Natural killer cell (primary cell): ENCODE results near the gene MBD3L1. TPM values are rescaled to one million over a fixed set of nuclear protein-coding genes. Genes with fewer than 3 reads are reported as not detected.

Source experiments
- ATAC-seq, 3 donors: fragments of 150-1000 bp in 2 of 3; fragments of 200-7000 bp in 1 of 3; cut with Tn5 transposase; 1 replicate in 1 of 3; 2 replicates in 2 of 3; pipeline ENCODE4 v1.10.0; 2021; ENCODE audit warnings: mild to moderate bottlenecking in 2 of 3, moderate library complexity in 2 of 3
- DNase-seq, 2 donors: peaks; one replicate each; pipeline versions ENCODE4 v3.0.0 to v3.0.0-alpha.2; 2013 to 2021; ENCODE audit warnings: mixed read lengths in 1 of 2
- H3K27ac ChIP-seq: one replicate; pipeline ENCODE4 v1.5.1; 2013; ENCODE audit warnings: mild to moderate bottlenecking, low read length
- H3K27me3 ChIP-seq: one replicate; pipeline ENCODE4 v1.6.1; 2013; ENCODE audit warnings: low read length; ENCODE audit not compliant: control insufficient read depth, insufficient read depth
- H3K36me3 ChIP-seq: one replicate; pipeline ENCODE4 v1.6.1; 2013; ENCODE audit warnings: low read length; ENCODE audit not compliant: control insufficient read depth, insufficient read depth
- H3K4me1 ChIP-seq: one replicate; pipeline ENCODE4 v1.6.1; 2013; ENCODE audit warnings: low read length; ENCODE audit not compliant: control insufficient read depth, insufficient read depth
- H3K4me3 ChIP-seq: one replicate; pipeline ENCODE4 v1.5.1; 2013; ENCODE audit warnings: low read length
- H3K9me3 ChIP-seq: one replicate; pipeline ENCODE4 v1.6.1; 2013; ENCODE audit warnings: low read length; ENCODE audit not compliant: control insufficient read depth, insufficient read depth
- H3K27ac Mint-ChIP-seq, 2 donors: one replicate each; pipeline ENCODE4 v1.8.0; 2022; ENCODE audit warnings: mild to moderate bottlenecking in 2 of 2, mixed read lengths in 2 of 2, moderate library complexity in 1 of 2
- H3K27me3 Mint-ChIP-seq, 2 donors: one replicate each; pipeline ENCODE4 v1.8.0; 2022; ENCODE audit warnings: low read depth in 2 of 2, mixed read lengths in 2 of 2
- H3K36me3 Mint-ChIP-seq: one replicate; pipeline ENCODE4 v1.8.0; 2022; ENCODE audit warnings: mixed read lengths
- H3K4me1 Mint-ChIP-seq, 2 donors: one replicate each; pipeline ENCODE4 v1.8.0; 2022; ENCODE audit warnings: mixed read lengths in 2 of 2
- H3K4me3 Mint-ChIP-seq: one replicate; pipeline ENCODE4 v1.8.0; 2022; ENCODE audit warnings: mild to moderate bottlenecking, moderate library complexity, mixed read lengths
- H3K9me3 Mint-ChIP-seq, 2 donors: one replicate each; pipeline ENCODE4 v1.8.0; 2022; ENCODE audit warnings: mixed read lengths in 2 of 2
- CTCF ChIP-seq: fragments of 200-600 bp; IDR thresholded peaks from one replicate; pipeline ENCODE4 v1.8.0; 2022; ENCODE audit warnings: antibody characterized with exemption
- WGBS: methylation state at CpG from one replicate; pipeline ENCODE4 v1.1.7; 2013; ENCODE audit warnings: missing lambda C conversion rate; ENCODE audit not compliant: insufficient coverage; 5-methylcytosine and 5-hydroxymethylcytosine counted together
- intact Hi-C: fragments of 100-400 bp; cut with micrococcal nuclease; formaldehyde crosslinking; loops from one replicate; pipeline ENCODE4 v1.14.2; 2022
- total RNA-seq, 4 donors: library from RNA; stranded (reverse); fragments of 120-200 nt in 1 of 4; gene quantifications; one replicate each; pipeline versions ENCODE4 v1.2.3 to v1.2.4, GENCODE V29; 2013 to 2022

Gene MBD3L1
- total RNA-seq, 3 donors from 2014 or later (not counting 1 experiment from before 2014, with no cell fraction given), result not detected

- no peaks in the 10 kb centered on the region for H3K36me3 Mint-ChIP-seq
- Histone ChIP-seq H3K4me3 (no peak overlapping the region), H3K4me1 (no peaks in the 10 kb centered on the region), H3K9me3 (no peaks in the 10 kb centered on the region), H3K27ac (no peak overlapping the region), H3K36me3 (no peaks in the 10 kb centered on the region), H3K27me3 (peaks cover 2% of the 10 kb centered on the region)
- TF ChIP-seq CTCF, result no peak
- intact Hi-C loops, result no loop called here
- peaks cover 11 to 14% of the 10 kb centered on the region in 2 donors for H3K27me3 Mint-ChIP-seq
- H3K4me3 Mint-ChIP-seq, result no peak overlapping the region
- H3K27ac Mint-ChIP-seq, result no peak overlapping the region
- no peak for DNase-seq
- H3K4me1 Mint-ChIP-seq, result no peaks in the 10 kb centered on the region
- no peaks in the 10 kb centered on the region for H3K9me3 Mint-ChIP-seq
- WGBS, result 91% methylated on average over 5 of the region's 5 CpGs
- no peak for ATAC-seq
Observed at GRCh38 chr19:8840708-8841107, 8.5 kb downstream of the MBD3L1 start.

DNA sequence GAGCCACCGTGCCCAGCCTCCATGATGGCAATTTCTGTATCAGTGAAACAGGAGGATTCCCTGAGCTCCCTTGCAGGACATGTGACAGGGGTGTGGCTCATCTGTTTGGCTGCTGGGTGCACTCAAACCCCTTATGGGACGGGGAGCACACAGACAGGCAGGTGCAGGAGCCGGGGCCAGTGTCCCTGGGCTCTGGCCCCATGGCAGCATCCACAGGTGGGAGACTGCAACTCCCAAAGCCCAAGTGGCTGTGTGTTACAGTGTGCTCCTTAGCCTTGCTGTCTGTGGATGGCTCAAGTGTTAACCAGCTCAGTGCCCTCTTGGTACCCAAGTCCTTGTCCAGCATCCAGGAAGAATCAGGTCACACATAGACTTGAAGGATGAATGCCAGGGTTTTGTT lies 14.6 kb downstream of the MBD3L1 start:
- Mint-ChIP-seq H3K9me3 (peaks cover 3 to 4% of the 10 kb centered on the region in 2 donors), H3K4me3 (no peak overlapping the region), H3K27me3 (peaks cover 0 to 15% of the 10 kb centered on the region in 2 donors), H3K27ac (no peak overlapping the region), H3K36me3 (no peaks in the 10 kb centered on the region), H3K4me1 (no peaks in the 10 kb centered on the region)
- no peak overlapping the region for H3K4me3 ChIP-seq
- no peaks in the 10 kb centered on the region for H3K9me3 ChIP-seq
- no peak overlapping the region for H3K27ac ChIP-seq
- WGBS, result 87% methylated on average over 3 of the region's 3 CpGs
- DNase-seq, result no peak
- TF ChIP-seq CTCF, result no peak
- no peaks in the 10 kb centered on the region for H3K4me1 ChIP-seq
- H3K27me3 ChIP-seq, result peaks cover 2% of the 10 kb centered on the region
- ATAC-seq, result no peak
- H3K36me3 ChIP-seq, result no peaks in the 10 kb centered on the region
- intact Hi-C loops, result no loop called here

DNA sequence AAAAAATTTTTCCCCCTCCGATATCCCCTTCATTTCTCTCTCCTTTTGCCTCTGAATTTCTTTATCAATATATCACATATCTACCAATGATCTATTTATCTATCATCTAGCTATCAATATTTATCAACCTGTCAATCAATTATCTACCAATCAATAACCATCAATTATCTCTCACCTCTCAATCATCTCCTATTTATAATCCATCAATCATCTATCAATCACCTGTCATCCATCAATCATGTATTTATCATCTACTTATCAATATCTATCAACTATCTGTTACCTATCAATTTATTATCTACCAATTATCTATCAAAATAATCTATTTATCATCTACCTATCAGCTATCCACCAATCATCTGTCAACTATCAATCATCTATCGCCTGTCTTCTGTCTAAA lies 17.1 kb downstream of the MBD3L1 start:
- ATAC-seq, result no peak
- H3K4me1 Mint-ChIP-seq, result no peaks in the 10 kb centered on the region

More for the DNA sequence above, 17.1 kb downstream of the MBD3L1 start:
- Mint-ChIP-seq H3K27ac (no peak overlapping the region), H3K9me3 (peaks cover 3 to 4% of the 10 kb centered on the region in 2 donors), H3K27me3 (peaks cover 0 to 15% of the 10 kb centered on the region in 2 donors), H3K36me3 (no peaks in the 10 kb centered on the region), H3K4me3 (no peak overlapping the region)
- WGBS, result 92% methylated on average over 2 of the region's 2 CpGs
- intact Hi-C loops, result no loop called here
- TF ChIP-seq CTCF, result no peak
- no peaks in the 10 kb centered on the region for H3K4me1 ChIP-seq
- no peak overlapping the region for H3K27ac ChIP-seq
- DNase-seq, result no peak
- no peak overlapping the region for H3K4me3 ChIP-seq
- H3K9me3 ChIP-seq, result no peaks in the 10 kb centered on the region
- H3K27me3 ChIP-seq, result peaks cover 2% of the 10 kb centered on the region
- no peaks in the 10 kb centered on the region for H3K36me3 ChIP-seq
